Naive B cell (primary cell): ENCODE data around the gene TSHZ2. TPM values are rescaled to one million over a fixed set of nuclear protein-coding genes. Genes with fewer than 3 reads are reported as not detected.

ENCODE experiments used
- ATAC-seq, 2 donors: fragments of 150-1000 bp; cut with Tn5 transposase; 2 replicates each; pipeline ENCODE4 v1.10.0; 2021; ENCODE audit warnings: low read depth in 2 of 2, mild to moderate bottlenecking in 2 of 2, moderate library complexity in 2 of 2
- DNase-seq: peaks from one replicate; pipeline ENCODE4 v3.0.0; 2022
- H3K27ac Mint-ChIP-seq, 6 donors: one replicate each; pipeline ENCODE4 v1.8.0; 2020 to 2022; ENCODE audit warnings: mild to moderate bottlenecking in 6 of 6, mixed read lengths in 6 of 6, moderate library complexity in 5 of 6, inconsistent platforms in 2 of 6
- H3K27me3 Mint-ChIP-seq, 3 donors: one replicate each; pipeline ENCODE4 v1.8.0; 2021 to 2022; ENCODE audit warnings: mixed read lengths in 3 of 3, mild to moderate bottlenecking in 1 of 3
- H3K36me3 Mint-ChIP-seq, 2 donors: one replicate each; pipeline ENCODE4 v1.8.0; 2020 to 2022; ENCODE audit warnings: mixed read lengths in 2 of 2, inconsistent platforms in 1 of 2, mild to moderate bottlenecking in 1 of 2
- H3K4me1 Mint-ChIP-seq, 3 donors: one replicate each; pipeline ENCODE4 v1.8.0; 2020 to 2022; ENCODE audit warnings: mixed read lengths in 3 of 3, inconsistent platforms in 1 of 3, mild to moderate bottlenecking in 1 of 3, moderate library complexity in 1 of 3
- H3K4me3 Mint-ChIP-seq, 8 donors: one replicate each; pipeline ENCODE4 v1.8.0; 2020 to 2022; ENCODE audit warnings: mild to moderate bottlenecking in 8 of 8, mixed read lengths in 8 of 8, moderate library complexity in 8 of 8, inconsistent platforms in 2 of 8
- H3K9me3 Mint-ChIP-seq, 7 donors: one replicate each; pipeline ENCODE4 v1.8.0; 2020 to 2022; ENCODE audit warnings: mixed read lengths in 7 of 7, mild to moderate bottlenecking in 5 of 7, inconsistent platforms in 2 of 7, moderate library complexity in 1 of 7
- polyA plus RNA-seq, 6 donors: library from polyadenylated mRNA; unstranded; fragments of 300-500 nt; fragmentation: Illumina TruSeq; gene quantifications; one replicate each; pipeline ENCODE4 v1.2.3, GENCODE V29; 2021; ENCODE audit warnings: low read depth in 6 of 6

TSHZ2 gene, protein sequence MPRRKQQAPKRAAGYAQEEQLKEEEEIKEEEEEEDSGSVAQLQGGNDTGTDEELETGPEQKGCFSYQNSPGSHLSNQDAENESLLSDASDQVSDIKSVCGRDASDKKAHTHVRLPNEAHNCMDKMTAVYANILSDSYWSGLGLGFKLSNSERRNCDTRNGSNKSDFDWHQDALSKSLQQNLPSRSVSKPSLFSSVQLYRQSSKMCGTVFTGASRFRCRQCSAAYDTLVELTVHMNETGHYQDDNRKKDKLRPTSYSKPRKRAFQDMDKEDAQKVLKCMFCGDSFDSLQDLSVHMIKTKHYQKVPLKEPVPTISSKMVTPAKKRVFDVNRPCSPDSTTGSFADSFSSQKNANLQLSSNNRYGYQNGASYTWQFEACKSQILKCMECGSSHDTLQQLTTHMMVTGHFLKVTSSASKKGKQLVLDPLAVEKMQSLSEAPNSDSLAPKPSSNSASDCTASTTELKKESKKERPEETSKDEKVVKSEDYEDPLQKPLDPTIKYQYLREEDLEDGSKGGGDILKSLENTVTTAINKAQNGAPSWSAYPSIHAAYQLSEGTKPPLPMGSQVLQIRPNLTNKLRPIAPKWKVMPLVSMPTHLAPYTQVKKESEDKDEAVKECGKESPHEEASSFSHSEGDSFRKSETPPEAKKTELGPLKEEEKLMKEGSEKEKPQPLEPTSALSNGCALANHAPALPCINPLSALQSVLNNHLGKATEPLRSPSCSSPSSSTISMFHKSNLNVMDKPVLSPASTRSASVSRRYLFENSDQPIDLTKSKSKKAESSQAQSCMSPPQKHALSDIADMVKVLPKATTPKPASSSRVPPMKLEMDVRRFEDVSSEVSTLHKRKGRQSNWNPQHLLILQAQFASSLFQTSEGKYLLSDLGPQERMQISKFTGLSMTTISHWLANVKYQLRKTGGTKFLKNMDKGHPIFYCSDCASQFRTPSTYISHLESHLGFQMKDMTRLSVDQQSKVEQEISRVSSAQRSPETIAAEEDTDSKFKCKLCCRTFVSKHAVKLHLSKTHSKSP (N-terminal part only)
- under 1 TPM in 4 of 6 donors, not detected in 2; 0.04 to 0.32 (median 0.13) TPM for polyA plus RNA-seq

- ATAC-seq, result no peak
- peak within 1 kb of the TSS in 4 of 6 donors; percentile 37 to 83 (median 70) for H3K27ac Mint-ChIP-seq
Observed at GRCh38 chr20:52972190-52972937, at the start of gene TSHZ2. TSHZ2 (plus strand) TSS chr20:52972358; CDS start chr20:52973294, 936 bp downstream.

GRCh38 chr20:52922436-52922835 is 49.7 kb upstream of the TSHZ2 start:
- H3K4me1 Mint-ChIP-seq, result peaks cover 0 to 6% (median 0%) of the 10 kb centered on the region in 3 donors
- peak overlapping the region in 2 of 6 donors; percentile 33 to 80 for H3K27ac Mint-ChIP-seq
- no peak for DNase-seq

More at GRCh38 chr20:52972190-52972937, at the start of gene TSHZ2:
- H3K36me3 Mint-ChIP-seq, result peaks cover 0 to 19% of the 10 kb centered on the region in 2 donors
- no peak for DNase-seq
- H3K9me3 Mint-ChIP-seq, result peaks cover 0 to 5% (median 2%) of the 10 kb centered on the region in 7 donors
- H3K4me3 Mint-ChIP-seq, result peak within 1 kb of the TSS; percentile 76 to 94 (median 86)
- H3K27me3 Mint-ChIP-seq, result peaks cover 54 to 84% (median 82%) of the 10 kb centered on the region in 3 donors
- H3K4me1 Mint-ChIP-seq, result peaks cover 12 to 20% (median 17%) of the 10 kb centered on the region in 3 donors

DNA sequence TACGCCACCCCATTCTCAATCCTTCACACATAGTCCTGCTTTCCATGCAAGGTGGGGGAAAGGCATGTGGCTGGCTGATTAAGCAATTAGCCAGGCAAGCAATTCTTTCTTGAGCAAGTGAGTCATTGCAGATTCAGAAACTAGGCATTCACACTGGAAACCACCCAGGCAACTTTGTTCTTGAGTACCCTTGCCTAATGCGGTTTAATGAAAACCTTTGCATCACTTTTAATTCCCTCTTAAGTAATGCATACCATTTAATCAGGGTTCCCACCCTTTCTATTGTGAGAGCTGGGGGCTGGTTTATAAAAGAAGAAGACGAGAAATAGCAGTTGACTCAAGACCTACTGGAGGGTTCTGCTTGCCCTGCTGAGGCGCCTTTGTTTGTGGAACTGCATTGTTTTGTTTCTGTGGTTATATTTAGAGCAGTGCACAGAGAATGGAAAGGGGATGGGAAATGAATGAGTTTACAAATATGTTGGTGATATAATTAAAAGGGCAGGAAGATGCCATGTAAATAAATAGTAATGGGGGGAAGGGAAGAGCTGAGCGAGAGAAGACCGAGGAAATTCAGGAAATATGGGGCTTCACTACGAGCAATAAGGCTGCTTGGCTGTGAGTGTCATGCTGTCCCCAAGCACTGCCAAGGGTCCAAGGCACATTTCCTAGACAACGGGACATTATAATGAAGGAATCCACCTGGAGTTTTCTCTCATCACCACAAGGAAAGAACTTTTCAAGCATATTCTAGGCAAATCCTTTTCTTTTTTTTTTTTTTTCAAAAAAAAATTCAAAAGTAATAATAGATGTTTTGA is 48.8 kb upstream of the TSHZ2 start:
- H3K9me3 Mint-ChIP-seq, result peaks cover 0 to 5% (median 1%) of the 10 kb centered on the region in 7 donors
- DNase-seq (no peak), ATAC-seq (no peak)
- H3K27ac Mint-ChIP-seq, result no peak overlapping the region
- no peaks in the 10 kb centered on the region for H3K36me3 Mint-ChIP-seq
- H3K27me3 Mint-ChIP-seq, result peaks cover 9 to 20% (median 16%) of the 10 kb centered on the region in 3 donors
- no peak overlapping the region for H3K4me3 Mint-ChIP-seq
- peaks cover 0 to 6% (median 0%) of the 10 kb centered on the region in 3 donors for H3K4me1 Mint-ChIP-seq

More at GRCh38 chr20:52922436-52922835, 49.7 kb upstream of the TSHZ2 start:
- peaks cover 9 to 16% (median 16%) of the 10 kb centered on the region in 3 donors for H3K27me3 Mint-ChIP-seq
- no peaks in the 10 kb centered on the region for H3K36me3 Mint-ChIP-seq
- no peak overlapping the region for H3K4me3 Mint-ChIP-seq
- peaks cover 0 to 5% (median 1%) of the 10 kb centered on the region in 7 donors for H3K9me3 Mint-ChIP-seq
- no peak for ATAC-seq

DNA sequence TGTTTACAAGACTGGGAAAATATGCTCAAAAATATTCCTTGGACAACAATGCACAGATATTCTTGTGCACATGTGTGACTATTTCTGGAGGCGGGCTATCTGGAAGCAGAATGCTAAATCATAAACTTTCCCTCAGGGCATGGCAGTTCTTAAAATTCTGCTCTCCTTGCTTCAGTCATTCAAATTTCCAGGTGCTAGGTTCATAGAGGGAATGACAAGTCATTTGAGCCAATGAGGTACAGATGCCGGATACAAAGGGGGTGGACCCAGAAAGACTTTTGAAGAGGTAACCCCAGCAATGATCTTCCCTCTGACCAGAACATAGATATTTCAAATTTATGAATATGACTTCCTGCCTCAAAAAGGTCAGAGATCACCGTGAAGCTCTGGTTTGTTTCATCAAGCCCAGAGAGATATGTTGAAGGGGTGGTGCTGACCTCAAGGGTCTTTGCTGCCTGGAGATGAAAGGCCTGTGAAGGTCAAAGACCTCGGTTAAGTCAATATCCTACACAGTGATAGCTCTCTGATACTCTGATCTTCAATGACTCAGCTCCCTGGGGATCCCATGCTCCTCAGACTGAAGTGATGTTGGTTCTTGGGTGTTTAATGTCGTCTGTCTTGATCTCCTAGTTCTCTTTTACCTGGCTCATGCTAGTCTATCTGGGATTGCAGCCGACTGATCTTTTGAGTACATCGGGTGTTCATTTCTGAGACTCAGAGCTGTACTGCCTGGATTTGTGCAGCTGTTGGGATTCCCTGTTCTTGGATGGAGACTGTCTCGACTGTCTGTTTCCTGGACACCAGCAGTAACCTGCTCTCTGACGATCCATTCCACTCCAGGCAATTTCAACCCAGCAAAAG is 47.5 kb upstream of the TSHZ2 start:
- Mint-ChIP-seq H3K27ac (no peak overlapping the region), H3K4me3 (no peak overlapping the region), H3K27me3 (peaks cover 9 to 28% (median 23%) of the 10 kb centered on the region in 3 donors), H3K36me3 (no peaks in the 10 kb centered on the region), H3K9me3 (peaks cover 0 to 5% (median 3%) of the 10 kb centered on the region in 7 donors), H3K4me1 (peaks cover 0 to 6% (median 0%) of the 10 kb centered on the region in 3 donors)
- DNase-seq (no peak), ATAC-seq (no peak)

DNA sequence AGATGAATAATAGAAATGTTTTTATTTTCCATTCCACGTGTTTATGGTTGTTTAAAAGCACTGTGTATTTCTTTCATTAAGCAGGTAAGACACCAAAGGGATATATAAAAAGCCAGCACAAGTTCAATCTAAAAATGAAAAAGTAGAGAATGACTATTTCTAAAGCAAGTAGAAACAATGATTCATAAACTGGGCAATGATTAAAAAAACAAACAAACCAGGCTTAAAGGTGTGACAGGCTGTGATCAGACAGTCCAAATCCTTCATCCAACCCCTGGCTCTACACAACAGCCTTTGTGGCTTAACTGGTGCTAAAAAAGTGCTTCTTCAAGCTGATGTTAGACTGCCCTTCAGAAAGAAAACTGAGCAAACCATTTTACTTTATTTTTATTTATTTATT is 45.7 kb upstream of the TSHZ2 start:
- Mint-ChIP-seq H3K27me3 (peaks cover 5 to 28% (median 24%) of the 10 kb centered on the region in 3 donors), H3K27ac (no peak overlapping the region), H3K4me3 (no peak overlapping the region), H3K9me3 (peaks cover 0 to 7% (median 3%) of the 10 kb centered on the region in 7 donors), H3K4me1 (peaks cover 0 to 6% (median 0%) of the 10 kb centered on the region in 3 donors), H3K36me3 (no peaks in the 10 kb centered on the region)
- no peak for ATAC-seq
- DNase-seq, result no peak

DNA sequence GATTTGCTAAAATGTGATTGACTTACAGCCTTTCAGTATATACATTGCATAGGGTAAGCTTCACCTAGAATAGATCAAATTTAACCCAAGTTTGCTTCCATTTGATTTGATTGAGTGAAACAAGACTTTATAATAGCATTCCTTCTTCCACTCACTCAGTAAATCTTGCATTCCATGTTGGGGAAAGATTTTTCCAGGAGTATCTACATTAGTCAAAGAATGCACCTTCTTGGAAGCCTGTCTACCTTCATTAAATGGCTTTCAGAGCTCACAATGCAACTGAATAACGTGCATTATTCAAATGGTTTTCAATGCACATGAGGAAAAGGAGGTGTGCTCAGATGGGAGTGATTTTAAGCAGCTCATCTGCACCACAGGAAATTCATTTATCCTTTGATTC is 38.3 kb upstream of the TSHZ2 start:
- H3K27ac Mint-ChIP-seq, result no peak overlapping the region
- peaks cover 11 to 22% (median 12%) of the 10 kb centered on the region in 3 donors for H3K27me3 Mint-ChIP-seq
- H3K4me3 Mint-ChIP-seq, result no peak overlapping the region
- DNase-seq, result no peak
- no peak for ATAC-seq
- H3K36me3 Mint-ChIP-seq, result no peaks in the 10 kb centered on the region
- no peaks in the 10 kb centered on the region for H3K4me1 Mint-ChIP-seq
- peaks cover 0 to 9% (median 0%) of the 10 kb centered on the region in 7 donors for H3K9me3 Mint-ChIP-seq

DNA sequence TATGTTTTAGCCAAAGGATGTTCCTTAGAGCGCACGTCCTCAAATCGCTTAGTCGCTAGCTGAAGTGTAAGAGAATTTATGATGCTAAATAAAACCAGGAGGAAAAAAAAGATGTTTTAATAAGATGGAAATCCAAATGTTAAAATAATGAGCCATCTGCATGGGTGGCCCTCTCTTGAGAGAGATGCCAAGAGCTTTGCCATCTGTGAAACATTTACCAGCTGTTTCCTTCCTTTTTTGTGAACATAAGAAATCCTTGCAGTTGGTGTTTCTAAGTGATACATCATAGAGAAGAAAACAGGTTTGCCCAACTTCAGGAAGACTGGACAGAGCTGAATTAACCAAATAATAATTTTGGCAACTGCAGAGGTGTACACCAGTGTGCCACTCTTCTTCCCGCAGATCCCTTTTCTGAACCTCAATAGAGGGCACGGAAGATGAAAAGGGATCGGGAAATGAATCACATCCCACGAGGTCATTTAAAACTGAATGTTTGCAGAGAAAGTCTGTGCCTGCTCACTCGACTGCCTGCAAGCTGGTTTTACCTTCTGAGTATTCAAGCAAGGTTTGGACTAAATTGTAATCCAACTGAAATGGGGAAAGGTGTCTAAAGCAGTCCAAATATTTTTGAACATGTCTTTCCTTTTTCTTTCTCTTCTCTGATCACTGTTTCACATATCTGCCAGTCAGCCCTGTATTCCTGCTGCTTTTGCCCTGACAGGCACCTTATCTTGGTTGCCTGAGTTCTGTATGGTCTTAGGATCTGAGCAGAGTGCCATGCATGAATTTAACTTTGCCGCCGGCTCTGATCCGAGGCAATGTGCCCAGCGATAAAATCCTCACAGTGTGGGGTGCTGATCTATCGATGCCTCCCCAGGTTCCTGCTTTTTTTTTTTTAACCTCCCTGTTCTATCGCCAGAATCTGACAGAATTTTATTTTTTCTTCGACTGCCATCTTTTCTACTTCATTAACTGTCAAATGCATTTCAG is 35.5 kb upstream of the TSHZ2 start:
- Mint-ChIP-seq H3K27me3 (peaks cover 6 to 14% (median 11%) of the 10 kb centered on the region in 3 donors), H3K9me3 (peaks cover 0 to 5% (median 0%) of the 10 kb centered on the region in 7 donors), H3K4me1 (no peaks in the 10 kb centered on the region), H3K4me3 (no peak overlapping the region), H3K27ac (peak overlapping the region in 1 of 6 donors; percentile 23), H3K36me3 (no peaks in the 10 kb centered on the region)
- ATAC-seq (no peak), DNase-seq (no peak)

GRCh38 chr20:52937591-52938100 is 34.5 kb upstream of the TSHZ2 start:
- Mint-ChIP-seq H3K27ac (no peak overlapping the region), H3K4me3 (no peak overlapping the region), H3K36me3 (no peaks in the 10 kb centered on the region), H3K9me3 (peaks cover 0 to 6% (median 0%) of the 10 kb centered on the region in 7 donors), H3K4me1 (no peaks in the 10 kb centered on the region), H3K27me3 (peaks cover 6 to 13% (median 6%) of the 10 kb centered on the region in 3 donors)
- no peak for DNase-seq
- ATAC-seq, result no peak

DNA sequence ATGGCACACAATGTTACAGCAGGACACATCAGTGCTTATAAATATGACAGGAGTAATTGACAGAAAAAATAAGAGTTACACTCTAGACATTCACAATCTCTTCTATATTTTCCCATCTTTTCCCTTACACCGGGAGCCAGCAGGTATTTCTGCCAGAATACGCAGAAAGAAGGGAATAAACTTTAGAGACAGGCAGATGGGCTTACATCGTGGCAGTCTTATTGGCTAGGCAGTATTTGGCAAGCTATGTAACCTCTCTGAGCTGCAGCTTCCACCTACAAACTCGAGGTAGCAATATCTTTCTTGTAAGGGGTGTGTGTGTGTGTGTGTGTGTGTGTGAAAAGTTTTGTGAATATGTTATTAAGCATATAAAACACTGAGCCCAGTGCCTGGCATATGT is 33.0 kb upstream of the TSHZ2 start:
- ATAC-seq (no peak), DNase-seq (no peak)
- H3K27me3 Mint-ChIP-seq, result peaks cover 6 to 8% (median 6%) of the 10 kb centered on the region in 3 donors
- H3K4me3 Mint-ChIP-seq, result no peak overlapping the region
- no peaks in the 10 kb centered on the region for H3K36me3 Mint-ChIP-seq
- H3K9me3 Mint-ChIP-seq, result peaks cover 0 to 10% (median 0%) of the 10 kb centered on the region in 7 donors
- peak overlapping the region in 2 of 6 donors; percentile 41 to 62 for H3K27ac Mint-ChIP-seq
- no peaks in the 10 kb centered on the region for H3K4me1 Mint-ChIP-seq

DNA sequence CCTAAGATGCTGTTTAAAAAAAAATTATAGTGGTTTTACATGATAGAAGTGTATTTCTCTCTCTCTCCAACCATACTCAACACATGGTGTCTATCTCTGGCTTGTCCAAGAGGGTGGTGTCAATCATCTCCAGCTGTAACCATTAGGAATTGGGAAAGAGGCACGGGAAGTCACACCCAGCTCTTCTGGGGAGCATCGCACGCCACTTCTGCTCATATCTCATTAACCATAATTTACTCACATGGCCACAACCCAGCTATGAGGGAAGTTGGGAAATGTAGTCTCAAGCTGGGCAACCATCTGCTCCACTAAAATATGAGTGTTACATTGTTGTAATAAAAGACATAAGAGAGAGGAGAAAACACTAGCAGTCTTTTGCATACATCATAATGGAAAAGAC is 30.4 kb upstream of the TSHZ2 start:
- H3K9me3 Mint-ChIP-seq, result peaks cover 0 to 10% (median 0%) of the 10 kb centered on the region in 7 donors
- H3K27ac Mint-ChIP-seq, result peak overlapping the region in 1 of 6 donors; percentile 66
- no peak for ATAC-seq
- no peaks in the 10 kb centered on the region for H3K36me3 Mint-ChIP-seq
- H3K4me1 Mint-ChIP-seq, result no peaks in the 10 kb centered on the region
- DNase-seq, result no peak
- H3K27me3 Mint-ChIP-seq, result peaks cover 6 to 8% (median 7%) of the 10 kb centered on the region in 3 donors
- no peak overlapping the region for H3K4me3 Mint-ChIP-seq
